WTC11 (cell line): ENCODE results near the gene CNTRL.

Experiments
- ELF4 ChIP-seq: sonication (generic); formaldehyde crosslinking; IDR thresholded peaks from 2 replicates; pipeline ENCODE4 v1.8.1; 2022; ENCODE audit warnings: low read depth, mild to moderate bottlenecking, moderate library complexity, missing genetic modification reagents
- FOXJ3 ChIP-seq: sonication (generic); formaldehyde crosslinking; IDR thresholded peaks from 2 replicates; pipeline ENCODE4 v1.9.0; 2021; ENCODE audit warnings: missing genetic modification reagents, mild to moderate bottlenecking, borderline replicate concordance
- TP53 ChIP-seq: sonication (generic); formaldehyde crosslinking; IDR thresholded peaks from 2 replicates; pipeline ENCODE4 v1.8.1; 2023; ENCODE audit warnings: mild to moderate bottlenecking, missing genetic modification reagents
- ZBTB43 ChIP-seq: sonication (generic); formaldehyde crosslinking; IDR thresholded peaks from 2 replicates; pipeline ENCODE4 v1.8.1; 2023; ENCODE audit warnings: mild to moderate bottlenecking, missing genetic modification reagents
- TF ChIP-seq, protein P1 (sequence below): fragments of 200-600 bp; IDR thresholded peaks from 2 replicates; pipeline ENCODE4 v1.8.0; 2022; ENCODE audit warnings: antibody characterized with exemption
- TF ChIP-seq, protein P2 (sequence below): sonication (generic); formaldehyde crosslinking; IDR thresholded peaks from 2 replicates; pipeline ENCODE4 v1.8.1; 2023; ENCODE audit warnings: mild to moderate bottlenecking, missing genetic modification reagents, moderate library complexity
- TF ChIP-seq, protein P3 (sequence below): sonication (generic); formaldehyde crosslinking; IDR thresholded peaks from 2 replicates; pipeline ENCODE4 v1.8.1; 2023; ENCODE audit warnings: mild to moderate bottlenecking, missing genetic modification reagents

DNA sequence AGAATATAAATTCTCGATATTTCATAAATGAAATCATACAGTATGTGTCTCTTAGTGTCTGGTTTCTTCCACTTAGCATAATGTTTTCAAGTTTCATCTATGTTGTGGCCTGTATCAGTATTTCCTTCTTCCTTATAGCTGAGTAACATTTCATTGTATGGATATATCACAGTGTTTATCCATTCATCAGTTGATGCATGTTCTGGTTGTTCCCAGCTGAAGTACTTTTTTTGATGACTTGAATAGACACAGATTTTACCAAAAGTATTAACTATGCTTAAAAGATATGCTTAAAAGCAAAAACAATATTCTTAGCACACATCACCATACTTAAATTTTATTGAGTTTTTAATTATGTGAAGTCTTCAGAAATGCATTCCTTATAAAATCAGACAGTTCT lies 114.3 kb downstream of the CNTRL start:
- TF ChIP-seq, protein P1, sequence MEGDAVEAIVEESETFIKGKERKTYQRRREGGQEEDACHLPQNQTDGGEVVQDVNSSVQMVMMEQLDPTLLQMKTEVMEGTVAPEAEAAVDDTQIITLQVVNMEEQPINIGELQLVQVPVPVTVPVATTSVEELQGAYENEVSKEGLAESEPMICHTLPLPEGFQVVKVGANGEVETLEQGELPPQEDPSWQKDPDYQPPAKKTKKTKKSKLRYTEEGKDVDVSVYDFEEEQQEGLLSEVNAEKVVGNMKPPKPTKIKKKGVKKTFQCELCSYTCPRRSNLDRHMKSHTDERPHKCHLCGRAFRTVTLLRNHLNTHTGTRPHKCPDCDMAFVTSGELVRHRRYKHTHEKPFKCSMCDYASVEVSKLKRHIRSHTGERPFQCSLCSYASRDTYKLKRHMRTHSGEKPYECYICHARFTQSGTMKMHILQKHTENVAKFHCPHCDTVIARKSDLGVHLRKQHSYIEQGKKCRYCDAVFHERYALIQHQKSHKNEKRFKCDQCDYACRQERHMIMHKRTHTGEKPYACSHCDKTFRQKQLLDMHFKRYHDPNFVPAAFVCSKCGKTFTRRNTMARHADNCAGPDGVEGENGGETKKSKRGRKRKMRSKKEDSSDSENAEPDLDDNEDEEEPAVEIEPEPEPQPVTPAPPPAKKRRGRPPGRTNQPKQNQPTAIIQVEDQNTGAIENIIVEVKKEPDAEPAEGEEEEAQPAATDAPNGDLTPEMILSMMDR, result no peak
- TF ChIP-seq ZBTB43 (CRISPR knock-in tag) (no peak), TP53 (no peak), FOXJ3 (CRISPR knock-in tag) (no peak), ELF4 (no peak)
- TF ChIP-seq, protein P2, sequence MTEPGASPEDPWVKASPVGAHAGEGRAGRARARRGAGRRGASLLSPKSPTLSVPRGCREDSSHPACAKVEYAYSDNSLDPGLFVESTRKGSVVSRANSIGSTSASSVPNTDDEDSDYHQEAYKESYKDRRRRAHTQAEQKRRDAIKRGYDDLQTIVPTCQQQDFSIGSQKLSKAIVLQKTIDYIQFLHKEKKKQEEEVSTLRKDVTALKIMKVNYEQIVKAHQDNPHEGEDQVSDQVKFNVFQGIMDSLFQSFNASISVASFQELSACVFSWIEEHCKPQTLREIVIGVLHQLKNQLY (CRISPR knock-in tag), result no peak
- TF ChIP-seq, protein P3, sequence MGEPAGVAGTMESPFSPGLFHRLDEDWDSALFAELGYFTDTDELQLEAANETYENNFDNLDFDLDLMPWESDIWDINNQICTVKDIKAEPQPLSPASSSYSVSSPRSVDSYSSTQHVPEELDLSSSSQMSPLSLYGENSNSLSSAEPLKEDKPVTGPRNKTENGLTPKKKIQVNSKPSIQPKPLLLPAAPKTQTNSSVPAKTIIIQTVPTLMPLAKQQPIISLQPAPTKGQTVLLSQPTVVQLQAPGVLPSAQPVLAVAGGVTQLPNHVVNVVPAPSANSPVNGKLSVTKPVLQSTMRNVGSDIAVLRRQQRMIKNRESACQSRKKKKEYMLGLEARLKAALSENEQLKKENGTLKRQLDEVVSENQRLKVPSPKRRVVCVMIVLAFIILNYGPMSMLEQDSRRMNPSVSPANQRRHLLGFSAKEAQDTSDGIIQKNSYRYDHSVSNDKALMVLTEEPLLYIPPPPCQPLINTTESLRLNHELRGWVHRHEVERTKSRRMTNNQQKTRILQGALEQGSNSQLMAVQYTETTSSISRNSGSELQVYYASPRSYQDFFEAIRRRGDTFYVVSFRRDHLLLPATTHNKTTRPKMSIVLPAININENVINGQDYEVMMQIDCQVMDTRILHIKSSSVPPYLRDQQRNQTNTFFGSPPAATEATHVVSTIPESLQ (CRISPR knock-in tag), result no peak
